Common myeloid progenitor, CD34-positive (primary cell): ENCODE measurements around the gene PTPRK.

ENCODE experiments used
- CTCF ChIA-PET: fragments of 350-600 bp; sonication (Branson Sonifier 250); formaldehyde crosslinking; loops from one replicate; lab custom pipeline; 2021; ENCODE audit warnings: antibody characterized with exemption; lab: Charles Lee
- POLR2A ChIA-PET: fragments of 350-600 bp; sonication (Branson Sonifier 250); formaldehyde crosslinking; loops from one replicate; lab custom pipeline; 2021; ENCODE audit warnings: antibody characterized with exemption; lab: Charles Lee
- DNase-seq, 3 donors: peaks; one replicate each; pipeline versions ENCODE4 v3.0.0 to v3.0.0-alpha.2; 2013
- H3K27ac ChIP-seq, 2 experiments: 1 replicate in 1 of 2; 2 replicates in 1 of 2; pipeline ENCODE4 v1.7.0; 2013; ENCODE audit warnings: inconsistent platforms in 2 of 2, low read length in 2 of 2, mild to moderate bottlenecking in 2 of 2, low read depth in 1 of 2, moderate library complexity in 1 of 2; ENCODE audit not compliant: severe bottlenecking in 2 of 2, insufficient read depth in 1 of 2, poor library complexity in 1 of 2
- H3K27me3 ChIP-seq, 5 experiments: replicated peaks in 2 of 5; 1 replicate in 3 of 5; 2 replicates in 2 of 5; pipeline versions ENCODE4 v1.6.1 to v1.7.0; 2013; ENCODE audit warnings: low read length in 4 of 5, mild to moderate bottlenecking in 2 of 5, moderate library complexity in 2 of 5, inconsistent platforms in 1 of 5; ENCODE audit not compliant: insufficient read depth in 5 of 5, control insufficient read depth in 4 of 5
- H3K36me3 ChIP-seq, 4 experiments: 1 replicate in 2 of 4; 2 replicates in 2 of 4; pipeline versions ENCODE4 v1.6.1 to v1.7.0; 2013; ENCODE audit warnings: low read length in 3 of 4, control low read depth in 1 of 4, mild to moderate bottlenecking in 1 of 4; ENCODE audit not compliant: control insufficient read depth in 4 of 4, insufficient read depth in 4 of 4
- H3K4me1 ChIP-seq, 4 experiments: 1 replicate in 3 of 4; 2 replicates in 1 of 4; pipeline versions ENCODE4 v1.6.1 to v1.7.1; 2013; ENCODE audit warnings: low read length in 3 of 4, mild to moderate bottlenecking in 3 of 4, control low read depth in 1 of 4, inconsistent platforms in 1 of 4, moderate library complexity in 1 of 4; ENCODE audit not compliant: control insufficient read depth in 4 of 4, insufficient read depth in 4 of 4; ENCODE audit errors: control extremely low read depth in 1 of 4
- H3K4me3 ChIP-seq, 7 experiments: 1 replicate in 4 of 7; 2 replicates in 3 of 7; pipeline versions ENCODE4 v1.5.1 to v1.7.0; 2013; ENCODE audit warnings: mild to moderate bottlenecking in 7 of 7, low read length in 6 of 7, moderate library complexity in 6 of 7, inconsistent platforms in 2 of 7, low read depth in 2 of 7, control low read depth in 1 of 7; ENCODE audit not compliant: insufficient read depth in 4 of 7, control insufficient read depth in 1 of 7; ENCODE audit errors: extremely low read depth in 1 of 7
- H3K9me3 ChIP-seq, 5 experiments: 1 replicate in 4 of 5; 2 replicates in 1 of 5; pipeline versions ENCODE4 v1.6.1 to v1.7.1; 2013; ENCODE audit warnings: low read length in 4 of 5, mild to moderate bottlenecking in 2 of 5, inconsistent platforms in 1 of 5, low read depth in 1 of 5, moderate library complexity in 1 of 5; ENCODE audit not compliant: control insufficient read depth in 4 of 5, insufficient read depth in 2 of 5; ENCODE audit errors: control extremely low read depth in 1 of 5
- WGBS: methylation state at CpG from one replicate; pipeline ENCODE4 v1.1.5; 2013; ENCODE audit not compliant: insufficient coverage; 5-methylcytosine and 5-hydroxymethylcytosine counted together

Gene PTPRK

GRCh38 chr6:128517124-128517523 lies 3.3 kb downstream of the PTPRK start:
- POLR2A ChIA-PET: no interaction called here
- Histone ChIP-seq H3K27me3 (peaks cover 6 to 68% (median 36%) of the 10 kb centered on the region in 5 experiments), H3K4me3 (no peak overlapping the region)

GRCh38 chr6:128516514-128516898 lies 3.9 kb downstream of the PTPRK start:
- CTCF ChIA-PET: no interaction called here
- no peaks in the 10 kb centered on the region for H3K9me3 ChIP-seq
- POLR2A ChIA-PET: no interaction called here
- H3K4me1 ChIP-seq: peaks cover 0 to 24% (median 22%) of the 10 kb centered on the region in 4 experiments
- no peak overlapping the region for H3K27ac ChIP-seq
- peaks cover 6 to 62% (median 31%) of the 10 kb centered on the region in 5 experiments for H3K27me3 ChIP-seq
- WGBS: 80% methylated on average over 1 of the region's 1 CpG
- no peaks in the 10 kb centered on the region for H3K36me3 ChIP-seq
- peak in 1 of 3 donors; percentile 8 for DNase-seq
- H3K4me3 ChIP-seq: no peak overlapping the region

More at GRCh38 chr6:128517124-128517523, 3.3 kb downstream of the PTPRK start:
- H3K27ac ChIP-seq: no peak overlapping the region
- CTCF ChIA-PET: interaction anchor here (0.9 kb wide), 1 partner anchor 664 kb away, joined by 3 read pairs; no protein-coding TSS in a partner anchor
- DNase-seq: no peak
- H3K9me3 ChIP-seq: no peaks in the 10 kb centered on the region
- no peaks in the 10 kb centered on the region for H3K36me3 ChIP-seq
- WGBS: 100% methylated on average over 1 of the region's 2 CpGs
- peaks cover 0 to 24% (median 22%) of the 10 kb centered on the region in 4 experiments for H3K4me1 ChIP-seq

GRCh38 chr6:128515550-128516513 lies 4.6 kb downstream of the PTPRK start:
- Histone ChIP-seq H3K4me3 (no peak overlapping the region), H3K27ac (no peak overlapping the region), H3K4me1 (peaks cover 0 to 21% (median 19%) of the 10 kb centered on the region in 4 experiments), H3K9me3 (no peaks in the 10 kb centered on the region), H3K27me3 (peaks cover 2 to 56% (median 29%) of the 10 kb centered on the region in 5 experiments), H3K36me3 (no peaks in the 10 kb centered on the region)
- CTCF ChIA-PET: no interaction called here
- POLR2A ChIA-PET: no interaction called here
- WGBS: 92% methylated on average over 2 of the region's 6 CpGs
- no peak for DNase-seq

- H3K27ac ChIP-seq: no peak overlapping the region
- H3K4me3 ChIP-seq: no peak overlapping the region
- 89% methylated on average over 1 of the region's 3 CpGs for WGBS
- POLR2A ChIA-PET: no interaction called here
- H3K9me3 ChIP-seq: no peaks in the 10 kb centered on the region
- peaks cover 0 to 44% (median 20%) of the 10 kb centered on the region in 5 experiments for H3K27me3 ChIP-seq
- no peaks in the 10 kb centered on the region for H3K36me3 ChIP-seq
- H3K4me1 ChIP-seq: peaks cover 0 to 4% (median 1%) of the 10 kb centered on the region in 4 experiments
- CTCF ChIA-PET: interaction anchor here (1.4 kb wide), 1 partner anchor 9 kb away, joined by 3 read pairs; no protein-coding TSS in a partner anchor
- DNase-seq: no peak
Observed at GRCh38 chr6:128513878-128514277, 6.5 kb downstream of the PTPRK start.

- no peak for DNase-seq
- no peak overlapping the region for H3K27ac ChIP-seq
- no peaks in the 10 kb centered on the region for H3K36me3 ChIP-seq
- no peak overlapping the region for H3K4me3 ChIP-seq
- ChIA-PET CTCF (no interaction called here), POLR2A (no interaction called here)
- no CpG with 5 or more reads among the region's 2 CpGs for WGBS
- no peaks in the 10 kb centered on the region for H3K4me1 ChIP-seq
- H3K9me3 ChIP-seq: no peaks in the 10 kb centered on the region
- peaks cover 0 to 32% (median 10%) of the 10 kb centered on the region in 5 experiments for H3K27me3 ChIP-seq
Observed at GRCh38 chr6:128512296-128512695, 8.1 kb downstream of the PTPRK start.

GRCh38 chr6:128511506-128511905 lies 8.9 kb downstream of the PTPRK start:
- Histone ChIP-seq H3K4me1 (no peaks in the 10 kb centered on the region), H3K9me3 (no peaks in the 10 kb centered on the region), H3K27me3 (peaks cover 0 to 26% (median 3%) of the 10 kb centered on the region in 5 experiments), H3K27ac (no peak overlapping the region), H3K4me3 (no peak overlapping the region), H3K36me3 (no peaks in the 10 kb centered on the region)
- CTCF ChIA-PET: no interaction called here
- WGBS: 89% methylated on average over 3 of the region's 5 CpGs
- POLR2A ChIA-PET: no interaction called here
- no peak for DNase-seq

GRCh38 chr6:128509709-128510108 lies 10.7 kb downstream of the PTPRK start:
- no peaks in the 10 kb centered on the region for H3K9me3 ChIP-seq
- POLR2A ChIA-PET: no interaction called here
- H3K4me3 ChIP-seq: no peak overlapping the region
- H3K27ac ChIP-seq: no peak overlapping the region
- H3K27me3 ChIP-seq: peaks cover 0 to 17% (median 0%) of the 10 kb centered on the region in 5 experiments
- no CpG with 5 or more reads among the region's 1 CpG for WGBS
- CTCF ChIA-PET: no interaction called here
- no peaks in the 10 kb centered on the region for H3K36me3 ChIP-seq
- DNase-seq: no peak
- no peaks in the 10 kb centered on the region for H3K4me1 ChIP-seq
